HEK293T (cell line): ENCODE measurements around the gene CD28.

Source experiments
- BHLHE40 ChIP-seq: fragments of 450-650 bp; IDR thresholded peaks from 2 replicates; pipeline ENCODE4 v1.6.1; 2016; ENCODE audit warnings: mild to moderate bottlenecking, moderate library complexity, borderline replicate concordance
- ELF4 ChIP-seq: fragments of 450-650 bp; IDR thresholded peaks from 2 replicates; pipeline ENCODE4 v1.6.1; 2017; ENCODE audit warnings: antibody characterized with exemption
- FOXA1 ChIP-seq: fragments of 450-650 bp; IDR thresholded peaks from 2 replicates; pipeline ENCODE4 v1.6.1; 2016; ENCODE audit warnings: mild to moderate bottlenecking
- FOXM1 ChIP-seq: fragments of 450-650 bp; IDR thresholded peaks from 2 replicates; pipeline ENCODE4 v1.6.1; 2017; ENCODE audit warnings: mild to moderate bottlenecking, borderline replicate concordance
- HDGF ChIP-seq: fragments of 450-650 bp; IDR thresholded peaks from 2 replicates; pipeline ENCODE4 v1.6.1; 2017; ENCODE audit warnings: antibody characterized with exemption, borderline replicate concordance
- SP1 ChIP-seq: fragments of 450-650 bp; IDR thresholded peaks from 2 replicates; pipeline ENCODE4 v1.6.1; 2017

- TF ChIP-seq FOXM1 (no peak), HDGF (no peak), BHLHE40 (no peak), ELF4 (no peak), SP1 (no peak), FOXA1 (no peak)
These were observed 52.6 kb downstream of the CD28 start for GRCh38 chr2:203758841-203759689.
